ENCODE results near the gene SAMD7. TPM values are rescaled to one million over a fixed set of nuclear protein-coding genes. Genes with fewer than 3 reads are reported as not detected.

SAMD7 gene
- total and polyA plus RNA-seq, 2 of the 13 experiments (the other 11 are each of a cell fraction or from before 2014, with no cell fraction given): not detected

DNA sequence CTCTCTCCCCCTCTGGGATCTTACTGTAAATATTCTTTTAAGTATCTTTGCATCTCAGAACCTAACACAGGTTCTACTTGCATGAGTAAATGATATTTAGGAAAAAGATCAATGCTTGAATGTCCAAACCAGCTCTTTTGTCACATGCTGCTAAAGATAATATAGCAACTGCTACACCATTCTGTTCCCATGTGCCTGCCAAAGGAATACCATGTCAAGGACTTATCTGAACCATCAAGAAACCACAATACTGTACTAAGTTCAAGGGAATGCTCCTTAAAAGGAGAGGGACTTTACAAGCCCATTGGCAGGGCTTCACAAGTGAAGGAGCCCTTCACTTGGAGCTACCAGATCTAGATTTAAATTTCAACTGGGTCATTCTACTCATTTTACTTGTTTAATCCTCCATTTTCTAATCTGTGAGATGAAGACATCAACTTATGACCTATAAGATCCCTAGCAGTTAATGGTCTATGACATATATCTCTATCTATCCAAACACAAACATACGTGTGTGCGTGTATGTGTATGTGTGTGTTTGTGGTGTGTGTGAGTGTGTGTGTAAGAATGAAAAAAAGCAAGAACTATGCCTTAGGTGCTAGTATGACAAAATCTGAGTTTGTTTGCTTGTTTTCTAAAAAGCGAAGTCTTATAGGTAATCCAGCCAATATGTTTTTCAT is 42.2 kb downstream of the SAMD7 start:
- TF ChIP-seq THYN1 (CRISPR knock-in tag; IDR thresholded peaks at IDR 0.05; ENCODE audit: borderline replicate concordance, low read depth): no peak
- TF ChIP-seq ZFP41 (CRISPR knock-in tag; IDR thresholded peaks at IDR 0.05; ENCODE audit: borderline replicate concordance): no peak
- no peak for TF ChIP-seq CBX1 (IDR thresholded peaks at IDR 0.05; ENCODE audit: low read depth)
- TF ChIP-seq SMARCE1 (IDR thresholded peaks at IDR 0.05; ENCODE audit: borderline replicate concordance): no peak
- TF ChIP-seq ZKSCAN1 (IDR thresholded peaks at IDR 0.05; ENCODE audit: low read length): no peak
- no peak for TF ChIP-seq ZNF557 (CRISPR knock-in tag; IDR thresholded peaks at IDR 0.05)
- TF ChIP-seq DMAP1 (CRISPR knock-in tag; IDR thresholded peaks at IDR 0.05): no peak
- TF ChIP-seq ZNF18 (CRISPR knock-in tag; IDR thresholded peaks at IDR 0.05; ENCODE audit: insufficient replicate concordance): no peak
- no peak for TF ChIP-seq GATAD1 (CRISPR knock-in tag; IDR thresholded peaks at IDR 0.05)
- no peak for TF ChIP-seq ZNF781 (CRISPR knock-in tag; IDR thresholded peaks at IDR 0.05; ENCODE audit: borderline replicate concordance, not compliant biosample characterization)
- H3K4me2 ChIP-seq (ENCODE audit: low read depth, low read length): no peak overlapping the region
- ChIA-PET CTCF (ENCODE audit: low intra/inter-chr PET ratio, low total read pairs) (no interaction called here), POLR2A (interaction anchor here (0.5 kb wide), 1 partner anchor 58 kb away, joined by 4 read pairs; no protein-coding TSS in a partner anchor)
- in situ Hi-C loops (cut with HindIII; ENCODE audit: extremely low pct_ligation_motif_present, low pct_unique_long_range_greater_than_20kb) (no loop called here), intact Hi-C loops (cut with micrococcal nuclease; ENCODE audit: unreplicated experiment) (no loop called here)
- no TSS peak for BruUV-seq (replicated peaks)
- FAIRE-seq (no peak), DNase-seq (ENCODE audit: low spot score) (no peak), ATAC-seq (no peak)
- H3K79me2 ChIP-seq (ENCODE audit: insufficient read depth, low read length): no peaks in the 10 kb centered on the region
- H3K9ac ChIP-seq (ENCODE audit: insufficient read depth, low read depth, low read length): no peak overlapping the region
- H3K27ac ChIP-seq (ENCODE audit: extremely low read length, insufficient read depth, low read length): no peak overlapping the region
- H4K20me1 ChIP-seq (ENCODE audit: insufficient read depth, low read length): no peaks in the 10 kb centered on the region
- H3K4me1 ChIP-seq (ENCODE audit: insufficient read depth, low read length): no peaks in the 10 kb centered on the region
- no peaks in the 10 kb centered on the region for H3K36me3 ChIP-seq (replicated peaks in 1 of 2; ENCODE audit: control insufficient read depth in 1 of 2, insufficient read depth in 2 of 2, low read length in 2 of 2)
- 67% methylated on average over 3 of the region's 3 CpGs for WGBS (ENCODE audit: low lambda C conversion rate)
- H3K4me3 ChIP-seq (replicated peaks in 1 of 3; ENCODE audit: insufficient read depth in 1 of 3, low read depth in 2 of 3, low read length in 3 of 3): no peak overlapping the region
- no peaks in the 10 kb centered on the region for H3K9me3 ChIP-seq (ENCODE audit: low read length)
- no peaks in the 10 kb centered on the region for H3K27me3 ChIP-seq (ENCODE audit: control insufficient read depth in 1 of 2, insufficient read depth in 2 of 2, low read length in 2 of 2)
- no peak overlapping the region for H2AFZ ChIP-seq (ENCODE audit: low read length)
